Measurements from ENCODE around the gene C1orf216.
A peak's percentile ranks its signal among the peaks of the same experiment; 100 is the strongest.
"Not testable (repeated sequence)": the region's sequence is repeated elsewhere in the genome, so short reads cannot be mapped to it uniquely, and the experiment has no call there.

Gene C1orf216, protein sequence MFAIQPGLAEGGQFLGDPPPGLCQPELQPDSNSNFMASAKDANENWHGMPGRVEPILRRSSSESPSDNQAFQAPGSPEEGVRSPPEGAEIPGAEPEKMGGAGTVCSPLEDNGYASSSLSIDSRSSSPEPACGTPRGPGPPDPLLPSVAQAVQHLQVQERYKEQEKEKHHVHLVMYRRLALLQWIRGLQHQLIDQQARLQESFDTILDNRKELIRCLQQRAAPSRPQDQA

GRCh38 chr1:35718492-35719336, at the start of gene C1orf216:
Gene C1orf216 (minus strand): TSS chr1:35718884. CDS start chr1:35716321, 2,563 bp downstream.
- DNase-seq = peak; percentile 74

GRCh38 chr1:35764283-35764682, 45.6 kb upstream of the C1orf216 start:
- DNase-seq = no peak

- no peak for DNase-seq
Observed at GRCh38 chr1:35763201-35763600, 44.5 kb upstream of the C1orf216 start.

DNA sequence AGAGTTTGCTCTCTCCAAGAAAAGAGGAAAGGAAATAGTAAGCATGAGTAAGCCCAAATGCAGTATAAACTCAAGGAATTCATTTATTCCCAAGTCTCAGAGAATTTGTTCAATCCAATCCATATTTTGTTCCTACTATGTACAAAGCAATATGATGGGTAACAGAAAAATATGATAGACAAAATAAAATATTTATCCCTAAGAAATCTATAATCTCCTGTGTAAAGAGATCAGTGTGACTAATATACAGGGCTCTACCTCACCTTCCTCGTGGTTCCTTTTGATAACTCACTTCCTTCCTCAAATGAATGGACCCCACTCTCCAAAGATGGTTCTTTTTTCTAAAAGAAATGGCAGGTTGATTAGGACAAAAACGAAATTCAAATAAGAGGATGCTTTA, 43.5 kb upstream of the C1orf216 start:
- no peak for DNase-seq

DNA sequence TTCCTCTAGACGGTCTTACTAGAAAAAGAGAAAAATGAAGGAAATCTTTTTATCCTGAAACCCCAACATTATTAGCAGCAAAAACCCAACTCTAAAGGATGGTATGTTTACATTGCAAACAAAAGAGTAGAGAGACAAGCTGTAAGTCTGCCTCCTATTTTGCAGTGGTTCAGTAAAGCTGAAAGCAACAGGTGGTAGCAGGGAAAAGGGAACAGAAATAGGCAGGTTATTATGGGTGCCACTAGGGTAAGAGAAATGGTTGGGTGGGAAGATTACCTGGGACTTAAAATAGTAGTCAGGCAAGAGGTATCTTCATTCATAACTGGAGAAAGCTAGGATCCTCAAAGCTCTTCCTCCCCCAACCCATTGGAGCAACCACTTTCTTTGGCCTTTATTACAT, 37.4 kb upstream of the C1orf216 start:
- no peak for DNase-seq

DNA sequence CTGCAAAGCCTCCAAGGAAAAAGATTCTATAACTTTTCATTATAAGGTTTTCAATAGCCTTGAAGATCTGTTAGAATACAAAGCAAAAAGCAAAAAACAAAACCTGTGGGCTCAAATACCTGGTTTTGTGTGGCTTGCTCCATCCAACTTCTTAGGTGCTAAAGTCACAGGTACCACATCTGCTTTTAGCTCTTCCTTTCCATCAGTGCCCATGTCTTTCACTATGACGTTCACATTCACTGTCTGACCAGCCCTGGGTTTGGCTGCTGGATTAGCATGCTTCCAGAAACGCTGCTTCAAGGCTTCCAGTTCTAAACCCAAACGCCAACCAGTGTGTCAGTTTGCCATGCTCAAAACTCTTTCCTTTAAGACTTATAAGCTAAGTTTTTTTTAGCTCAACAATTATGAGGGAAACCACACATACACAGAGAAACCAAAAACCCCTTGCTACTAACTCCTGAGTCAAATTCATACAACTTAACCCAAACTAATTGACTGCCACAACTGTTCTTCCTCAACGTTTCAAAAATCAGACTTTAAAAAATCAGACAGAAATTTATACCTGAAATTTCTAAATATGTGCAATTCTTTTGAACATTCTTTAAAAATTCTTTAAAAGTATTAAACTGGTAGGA, 35.1 kb upstream of the C1orf216 start:
- no peak for DNase-seq

- no peak for DNase-seq
Observed at GRCh38 chr1:35748326-35748725, 29.6 kb upstream of the C1orf216 start.

- no peak for DNase-seq
Observed at GRCh38 chr1:35745124-35745730, 26.5 kb upstream of the C1orf216 start.

GRCh38 chr1:35737120-35737519, 18.4 kb upstream of the C1orf216 start:
- no peak for DNase-seq

GRCh38 chr1:35727434-35728040, 8.9 kb upstream of the C1orf216 start:
- no peak for DNase-seq

DNA sequence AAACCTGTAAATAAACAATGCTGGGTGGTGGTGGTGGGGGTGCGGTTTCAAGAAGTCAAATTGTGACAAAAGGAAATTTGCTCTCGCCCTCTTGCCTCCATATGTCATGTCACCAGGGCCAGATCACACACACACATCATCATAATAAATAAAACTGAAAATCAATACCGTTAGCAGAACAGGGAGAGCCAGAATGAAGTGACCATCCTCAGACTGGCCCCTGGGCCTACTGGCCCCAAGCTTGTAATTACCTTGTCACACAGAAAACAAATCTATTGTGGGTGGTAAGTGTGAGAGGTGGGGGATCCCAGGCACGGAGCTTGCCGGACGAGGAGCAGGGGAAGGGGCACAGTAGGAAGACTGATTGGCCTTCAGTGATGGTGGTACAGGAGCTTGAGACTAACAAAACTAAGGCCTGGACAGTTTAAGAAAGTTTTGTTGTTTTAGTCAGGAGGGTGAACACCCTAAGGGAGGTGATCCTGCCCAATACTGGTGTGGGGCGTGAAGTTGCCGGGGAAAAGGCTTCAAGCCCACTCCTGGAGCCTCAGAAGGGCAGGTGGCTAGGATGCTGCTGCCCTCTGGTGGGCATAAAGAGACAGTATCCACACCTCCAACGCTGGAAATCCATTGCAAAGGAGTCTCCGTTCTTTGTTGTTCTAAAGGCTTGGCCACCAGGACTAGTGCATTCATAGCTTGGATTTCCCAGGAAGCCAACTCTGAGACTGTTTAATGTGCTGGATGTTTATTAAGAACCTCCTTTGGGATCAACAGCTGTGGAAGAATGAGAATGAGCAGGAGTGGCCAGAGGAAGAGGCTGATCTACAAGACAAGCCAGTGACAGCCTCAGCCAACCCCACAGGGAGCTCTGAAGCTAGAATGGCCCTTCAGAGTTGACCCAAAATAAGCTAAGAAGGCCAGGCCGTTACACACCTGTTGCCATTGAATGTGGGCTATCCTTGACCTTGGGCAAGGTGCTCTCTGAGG, 8.1 kb upstream of the C1orf216 start:
- DNase-seq = peak; percentile 53

DNA sequence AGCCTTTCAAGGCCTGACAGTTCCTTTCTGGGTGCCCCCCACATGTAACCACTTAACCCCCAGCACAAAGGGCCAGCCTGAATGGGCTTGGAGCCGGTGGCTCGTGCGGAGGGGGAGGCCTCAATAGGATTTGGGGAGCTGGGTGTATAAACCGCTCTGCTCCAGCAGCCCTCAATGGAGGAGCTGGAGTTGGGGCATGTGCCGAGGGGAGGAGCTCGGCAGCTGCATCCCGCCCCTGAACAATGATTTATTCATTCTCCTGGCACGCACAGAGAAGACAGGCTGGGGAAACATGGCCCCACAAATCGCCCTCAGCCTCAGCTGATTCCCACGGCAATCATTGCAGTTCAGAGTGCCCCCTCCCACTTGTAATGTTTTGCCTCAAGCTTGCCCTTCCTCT, 6.9 kb upstream of the C1orf216 start:
- no peak for DNase-seq

- peak; percentile 19 for DNase-seq
Observed at GRCh38 chr1:35717911-35718476, 690 bp downstream of the C1orf216 start.

GRCh38 chr1:35715568-35716002, 3.1 kb downstream of the C1orf216 start:
- DNase-seq = peak; percentile 77

- DNase-seq = no peak
Observed at GRCh38 chr1:35714921-35715567, 3.6 kb downstream of the C1orf216 start.

- not testable (repeated sequence) for DNase-seq
Observed at GRCh38 chr1:35711098-35711497, 7.6 kb downstream of the C1orf216 start.

- DNase-seq = no peak
Observed at GRCh38 chr1:35708952-35709351, 9.7 kb downstream of the C1orf216 start.

DNA sequence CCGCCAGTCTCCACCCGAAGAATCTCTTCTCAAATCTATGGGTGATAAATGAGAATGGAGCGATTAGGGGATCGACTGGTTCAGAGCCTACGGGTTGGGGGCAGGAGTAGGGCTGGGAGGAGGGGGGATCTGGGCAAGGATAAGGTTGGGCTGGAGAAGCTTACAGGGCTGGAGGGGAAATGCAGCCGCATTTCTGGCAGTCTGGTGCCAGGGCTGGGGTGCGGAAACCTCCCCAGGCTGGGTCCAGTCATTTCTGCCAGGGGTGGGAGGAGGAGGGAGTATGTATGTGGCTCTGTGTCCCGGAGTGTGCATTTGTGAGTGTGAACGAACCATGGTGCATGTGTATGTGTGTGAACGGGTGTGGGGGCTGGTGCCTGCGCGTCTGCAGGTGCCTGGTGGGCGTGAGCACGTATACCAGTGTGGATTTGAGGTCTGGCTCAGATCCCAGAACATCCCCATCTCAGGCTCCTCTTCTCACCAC, 10.2 kb downstream of the C1orf216 start:
- DNase-seq = peak; percentile 22

DNA sequence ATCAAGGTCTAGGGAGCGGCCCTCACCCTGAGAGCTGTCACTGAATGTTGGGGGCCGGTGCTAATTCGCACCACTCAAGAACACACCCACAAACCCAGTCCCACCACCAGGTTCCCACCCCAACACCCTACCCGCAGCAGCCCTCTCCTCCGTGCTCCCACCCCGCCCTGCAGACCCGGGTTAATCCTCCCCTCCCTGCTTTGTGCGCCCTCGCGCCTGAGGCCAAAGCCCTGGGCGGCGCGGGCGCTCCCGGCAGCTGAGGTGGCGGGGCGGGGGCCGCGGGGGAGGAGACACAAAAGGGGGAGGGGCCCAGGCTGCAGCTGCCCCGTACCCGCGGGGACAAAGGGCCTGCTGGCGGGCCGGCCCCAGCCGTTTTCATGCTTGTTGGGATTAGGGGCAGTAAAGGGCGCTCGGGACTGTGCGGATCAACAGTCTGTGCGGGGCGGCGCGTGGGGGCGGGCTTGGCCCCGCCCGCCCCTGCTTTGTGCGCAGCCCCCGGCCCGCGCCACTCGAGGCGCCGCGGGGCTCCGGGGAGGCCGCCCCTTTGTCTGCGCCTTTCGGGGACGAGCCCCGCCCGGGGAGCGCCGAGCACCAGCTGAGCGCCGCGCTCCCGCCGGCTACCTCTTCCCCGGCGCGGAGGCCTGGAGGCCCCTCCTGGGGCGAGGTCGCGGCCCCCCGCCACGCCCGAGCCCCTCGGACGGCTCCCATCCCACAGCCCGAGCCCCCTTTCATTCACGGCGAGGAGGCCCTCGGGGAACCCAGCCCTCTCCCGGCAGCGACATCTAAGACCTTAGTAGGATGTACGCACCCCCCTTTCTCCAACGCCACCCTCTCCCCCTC, 10.9 kb downstream of the C1orf216 start:
- peak; percentile 38 for DNase-seq

All from activated T-cell treated with anti-CD3 and anti-CD28 coated beads, Interleukin-2, amount 50 U/mL, for 1 hour (primary cell).